ENCODE results near the gene GDPGP1. TPM values are rescaled to one million over a fixed set of nuclear protein-coding genes. Genes with fewer than 3 reads are reported as not detected.
"Not testable (repeated sequence)": the region's sequence is repeated elsewhere in the genome, so short reads cannot be mapped to it uniquely, and the experiment has no call there.

The GDPGP1 gene
- total and polyA plus RNA-seq, 5 experiments from 2014 or later: 0.50 to 12.4 (median 2.2) TPM

DNA sequence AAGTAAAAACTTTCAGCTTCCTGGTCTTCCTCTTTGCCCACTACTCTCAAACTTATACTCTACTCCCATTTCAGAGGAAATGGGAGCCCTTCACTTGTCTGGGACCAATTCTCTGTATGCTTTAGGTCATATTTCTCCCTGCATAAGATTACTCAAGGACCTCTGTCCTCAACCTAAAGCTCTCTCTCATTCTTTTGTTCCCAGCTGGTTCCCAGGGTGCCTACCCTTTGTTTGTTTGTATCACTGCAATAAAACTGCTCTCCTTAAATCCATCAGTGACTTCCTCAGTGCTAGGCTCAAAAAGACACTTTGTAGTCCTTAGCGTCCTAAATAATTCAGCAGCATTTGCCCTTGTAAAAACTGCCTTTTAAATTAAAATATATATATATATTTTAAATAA lies 34.4 kb downstream of the GDPGP1 start:
- no peak for DNase-seq
- POLR2A ChIA-PET: interaction anchor here (0.9 to 2.7 kb wide), 4 partner anchors 19 to 120 kb away, joined by 3 to 12 read pairs (median 5); partner anchors contain the start of genes CIB1, GDPGP1, IQGAP1 and TTLL13
- peak overlapping the region; percentile 60 to 98 (median 96) for H3K4me3 Mint-ChIP-seq

DNA sequence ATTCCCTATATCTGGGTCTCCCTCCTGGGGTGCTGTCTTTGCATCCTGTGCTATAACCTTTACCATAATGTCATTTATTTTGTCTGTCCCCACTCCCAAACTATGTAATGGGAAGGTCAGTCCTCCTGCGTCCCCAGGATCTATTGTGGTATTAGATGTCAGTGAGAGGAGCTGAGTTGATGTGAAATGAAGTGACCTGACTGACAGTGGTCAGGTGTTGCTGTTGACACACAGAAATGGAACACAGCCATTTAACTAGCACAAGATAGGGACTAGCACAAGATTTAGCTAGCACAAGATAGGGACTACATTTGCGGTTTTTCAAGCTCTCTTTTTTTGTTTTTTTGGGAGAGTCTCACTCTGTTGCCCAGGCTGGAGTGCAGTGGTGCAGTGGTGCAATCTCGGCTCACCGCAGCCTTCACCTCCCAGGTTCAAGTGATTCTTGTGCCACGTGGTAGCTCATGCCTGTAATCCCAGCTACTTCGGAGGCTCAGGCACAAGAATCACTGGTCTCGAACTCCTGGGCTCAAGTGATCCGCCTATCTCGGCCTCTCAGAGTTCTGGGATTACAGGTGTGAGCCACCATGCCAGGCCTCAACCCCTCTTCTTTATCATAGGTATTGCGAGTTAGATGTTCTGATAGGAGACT lies 36.6 kb downstream of the GDPGP1 start:
- peak overlapping the region in 8 of 10 donors; percentile 12 to 96 (median 58) for H3K4me3 Mint-ChIP-seq
- no peaks in the 10 kb centered on the region for H3K9me3 Mint-ChIP-seq
- peak overlapping the region in 9 of 10 donors; percentile 16 to 85 (median 81) for H3K27ac Mint-ChIP-seq
- H3K36me3 Mint-ChIP-seq: peaks cover 0 to 79% (median 21%) of the 10 kb centered on the region in 3 donors
- no peak for ATAC-seq
- H3K4me1 Mint-ChIP-seq: peaks cover 38 to 75% (median 60%) of the 10 kb centered on the region in 4 donors
- no peaks in the 10 kb centered on the region for H3K27me3 Mint-ChIP-seq
- POLR2A ChIA-PET: interaction anchor here (1.6 kb wide), 1 partner anchor 38 kb away, joined by 6 read pairs; the partner anchor contains the start of gene CIB1
- no peak for DNase-seq

More for the DNA sequence above, 34.4 kb downstream of the GDPGP1 start:
- Mint-ChIP-seq H3K27me3 (no peaks in the 10 kb centered on the region), H3K4me1 (peaks cover 38 to 79% (median 75%) of the 10 kb centered on the region in 4 donors), H3K27ac (peak overlapping the region in 9 of 10 donors; percentile 17 to 96 (median 78)), H3K36me3 (peaks cover 0 to 65% (median 14%) of the 10 kb centered on the region in 3 donors), H3K9me3 (no peaks in the 10 kb centered on the region)
- no peak for ATAC-seq

DNA sequence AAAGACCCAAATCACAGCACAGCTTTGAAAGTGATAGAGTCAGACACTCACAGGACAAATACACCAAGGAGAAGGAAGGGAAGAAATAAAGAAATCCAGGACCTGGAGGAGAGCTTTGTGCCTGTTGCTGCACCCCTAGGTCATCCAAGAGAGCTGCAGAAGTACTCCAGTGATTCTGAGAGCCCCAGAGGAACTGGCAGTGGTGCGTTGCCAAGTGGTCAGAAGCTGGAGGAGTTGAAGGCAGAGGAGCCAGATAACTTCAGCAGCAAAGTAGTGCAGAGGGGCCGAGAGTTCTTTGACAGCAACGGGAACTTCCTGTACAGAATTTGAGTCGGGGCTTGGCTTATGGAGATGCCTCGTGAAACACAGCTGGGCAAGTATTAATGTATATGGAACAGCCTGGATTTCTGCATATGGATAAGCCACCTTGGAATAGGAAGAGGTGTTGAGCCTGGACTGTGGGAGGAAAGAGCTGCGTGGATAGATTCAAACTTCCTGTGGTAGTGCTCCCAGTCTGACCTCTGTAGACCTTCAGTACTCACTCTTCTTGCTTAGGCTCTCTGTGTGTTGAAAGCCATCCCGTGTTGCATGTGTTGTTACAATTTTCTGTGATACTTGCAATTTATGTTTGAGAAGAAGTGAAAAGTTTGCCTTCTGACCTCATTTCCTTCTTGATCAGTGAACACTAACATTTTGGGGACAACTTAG lies 37.6 kb downstream of the GDPGP1 start:
- POLR2A ChIA-PET: interaction anchor here (1.6 kb wide), 1 partner anchor 39 kb away, joined by 6 read pairs; the partner anchor contains the start of gene CIB1
- Mint-ChIP-seq H3K4me3 (peak overlapping the region in 4 of 10 donors; percentile 2 to 34 (median 12)), H3K27ac (peak overlapping the region; percentile 25 to 87 (median 78)), H3K27me3 (no peaks in the 10 kb centered on the region), H3K4me1 (peaks cover 33 to 71% (median 54%) of the 10 kb centered on the region in 4 donors), H3K36me3 (peaks cover 0 to 82% (median 21%) of the 10 kb centered on the region in 3 donors), H3K9me3 (no peaks in the 10 kb centered on the region)
- DNase-seq (no peak), ATAC-seq (no peak)

DNA sequence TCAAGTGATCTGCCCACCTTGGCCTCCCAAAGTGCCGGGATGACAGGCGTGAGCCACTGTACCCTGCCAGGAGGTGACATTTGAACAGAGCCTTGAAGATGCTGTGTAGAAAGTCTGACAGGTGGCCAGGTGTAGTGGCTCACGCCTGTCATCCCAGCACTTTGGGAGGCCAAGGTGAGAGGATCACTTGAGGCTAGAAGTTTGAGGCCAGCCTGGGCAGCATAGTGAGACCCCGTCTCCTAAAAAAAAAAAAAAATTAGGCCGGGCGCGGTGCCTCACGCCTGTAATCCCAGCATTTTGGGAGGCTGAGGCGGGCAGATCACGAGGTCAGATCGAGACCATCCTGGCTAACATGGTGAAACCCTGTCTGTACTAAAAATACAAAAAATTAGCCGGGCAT lies 44.5 kb downstream of the GDPGP1 start:
- peak overlapping the region in 2 of 10 donors; percentile 22 to 83 for H3K27ac Mint-ChIP-seq
- POLR2A ChIA-PET: interaction anchor here (0.6 kb wide), 1 partner anchor 305 kb away, joined by 9 read pairs; no protein-coding TSS in a partner anchor
- not testable (repeated sequence) for H3K27me3 Mint-ChIP-seq, H3K4me3 Mint-ChIP-seq, H3K9me3 Mint-ChIP-seq, ATAC-seq, DNase-seq
- H3K4me1 Mint-ChIP-seq: peaks cover 0 to 11% (median 5%) of the 10 kb centered on the region in 4 donors
- H3K36me3 Mint-ChIP-seq: peaks cover 0 to 25% (median 7%) of the 10 kb centered on the region in 3 donors

DNA sequence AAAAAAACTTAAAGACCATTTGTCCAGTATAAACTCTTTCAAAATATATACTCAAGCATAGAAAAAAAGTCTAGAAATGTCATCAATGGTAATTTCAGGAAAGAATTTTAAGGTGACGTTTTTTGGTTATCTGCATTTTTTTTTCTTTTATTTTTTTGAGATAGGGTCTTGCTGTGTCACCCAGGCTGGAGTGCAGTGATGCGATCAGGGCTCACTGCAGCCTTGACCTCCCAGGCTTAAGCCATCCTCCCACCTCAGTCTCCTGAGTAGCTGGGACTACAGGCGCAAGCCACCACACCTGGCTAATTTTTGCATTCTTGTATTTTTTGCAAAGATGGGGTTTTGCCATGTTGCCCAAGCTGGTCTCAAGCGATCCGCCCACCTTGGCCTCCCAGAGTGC lies 46.7 kb downstream of the GDPGP1 start:
- H3K4me1 Mint-ChIP-seq, H3K4me3 Mint-ChIP-seq, ATAC-seq, H3K27ac Mint-ChIP-seq, H3K9me3 Mint-ChIP-seq, H3K27me3 Mint-ChIP-seq, DNase-seq, POLR2A ChIA-PET: not testable (repeated sequence)
- H3K36me3 Mint-ChIP-seq: peaks cover 0 to 10% (median 0%) of the 10 kb centered on the region in 3 donors

DNA sequence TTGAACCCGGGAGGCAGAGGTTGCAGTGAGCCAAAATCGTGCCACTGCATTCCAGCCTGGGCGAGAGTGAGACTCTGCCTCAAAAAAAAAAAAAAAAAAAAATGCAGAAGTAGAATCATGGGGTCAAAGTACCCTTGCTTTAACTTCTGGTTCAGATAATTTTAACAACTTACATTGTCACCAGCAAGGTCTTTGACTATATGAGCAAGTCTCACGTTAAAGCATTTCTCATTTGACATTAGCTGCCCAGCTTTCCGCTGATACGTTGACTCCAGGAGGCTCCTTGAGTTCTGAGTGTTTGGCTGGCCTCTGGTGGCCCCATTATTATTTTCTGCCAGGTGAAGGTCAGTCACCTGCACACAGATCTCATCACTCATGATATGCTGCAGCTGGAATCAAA lies 47.6 kb downstream of the GDPGP1 start:
- H3K4me3 Mint-ChIP-seq, ATAC-seq, H3K36me3 Mint-ChIP-seq, H3K9me3 Mint-ChIP-seq, H3K4me1 Mint-ChIP-seq, H3K27ac Mint-ChIP-seq, H3K27me3 Mint-ChIP-seq, DNase-seq: not testable (repeated sequence)
- POLR2A ChIA-PET: interaction anchor here (0.7 kb wide), 1 partner anchor 49 kb away, joined by 5 read pairs; no protein-coding TSS in a partner anchor

DNA sequence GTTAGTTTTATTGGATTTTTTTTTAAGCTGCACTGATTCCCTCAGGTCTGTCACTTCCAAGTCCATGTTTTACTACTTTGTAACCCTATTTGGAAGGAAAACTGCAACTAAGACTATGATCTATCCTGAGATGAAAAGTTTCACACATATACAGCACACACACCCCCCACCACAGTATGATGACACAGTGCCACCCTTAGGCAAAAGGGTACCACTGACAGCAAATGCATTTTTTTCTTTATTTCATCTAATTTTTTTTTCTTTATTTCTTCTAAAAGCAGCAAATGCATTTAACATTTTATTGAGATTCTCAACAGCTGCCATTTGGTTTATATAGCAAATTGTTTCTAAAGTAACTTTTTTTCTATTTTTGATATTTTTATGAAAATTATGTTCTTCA lies 52.7 kb downstream of the GDPGP1 start:
- Mint-ChIP-seq H3K27ac (no peak overlapping the region), H3K27me3 (no peaks in the 10 kb centered on the region), H3K9me3 (no peaks in the 10 kb centered on the region), H3K36me3 (no peaks in the 10 kb centered on the region), H3K4me3 (no peak overlapping the region), H3K4me1 (peaks cover 0 to 2% (median 0%) of the 10 kb centered on the region in 4 donors)
- POLR2A ChIA-PET: interaction anchor here (0.7 kb wide), 1 partner anchor 89 kb away, joined by 6 read pairs; no protein-coding TSS in a partner anchor
- DNase-seq: peak in 8 of 10 donors; percentile 31 to 76 (median 51)
- ATAC-seq: peak; percentile 89 to 94

DNA sequence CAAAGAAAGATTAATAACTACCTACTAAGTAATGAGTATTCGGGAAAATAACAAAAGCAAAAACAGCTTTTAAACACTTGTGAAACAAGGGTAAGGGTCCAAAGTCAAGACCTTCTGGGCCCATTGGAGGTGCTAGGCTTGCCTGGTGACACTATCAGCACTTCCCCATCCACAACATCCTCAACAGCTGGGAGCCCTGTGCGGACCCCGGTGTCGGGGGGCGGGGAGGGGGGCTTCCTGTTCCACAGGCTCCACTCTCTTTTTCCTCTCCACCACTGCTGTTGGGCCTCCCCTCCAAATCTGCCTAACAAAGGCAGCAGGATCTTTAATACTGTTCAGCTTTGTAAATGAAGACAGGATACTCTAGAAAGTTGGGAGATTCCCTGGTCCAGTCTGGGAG lies 53.1 kb downstream of the GDPGP1 start:
- DNase-seq: no peak
- no peaks in the 10 kb centered on the region for H3K36me3 Mint-ChIP-seq

DNA sequence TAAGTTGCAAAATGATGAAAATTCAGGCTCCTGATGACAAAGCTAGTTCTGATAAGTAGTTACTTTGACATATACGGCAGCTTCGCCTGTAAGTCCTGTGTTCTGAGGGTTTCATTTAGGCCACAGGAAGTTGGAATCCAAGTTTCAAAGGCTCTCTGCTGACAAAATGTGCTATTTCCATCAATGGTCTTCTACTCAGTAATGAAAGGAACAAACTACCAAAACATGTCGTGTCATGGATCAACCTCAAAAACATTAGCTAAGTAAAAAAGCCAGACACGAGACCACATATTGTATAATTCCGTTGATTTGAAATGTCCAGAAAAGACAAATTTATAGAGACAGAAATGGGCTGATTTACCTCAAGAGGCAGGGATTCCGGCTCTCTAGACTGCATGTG lies 53.9 kb downstream of the GDPGP1 start:
- no peak overlapping the region for H3K4me3 Mint-ChIP-seq
- no peaks in the 10 kb centered on the region for H3K27me3 Mint-ChIP-seq
- DNase-seq (no peak), ATAC-seq (no peak)
- no peaks in the 10 kb centered on the region for H3K9me3 Mint-ChIP-seq
- H3K27ac Mint-ChIP-seq: no peak overlapping the region
- H3K36me3 Mint-ChIP-seq: no peaks in the 10 kb centered on the region
- peaks cover 0 to 2% (median 0%) of the 10 kb centered on the region in 4 donors for H3K4me1 Mint-ChIP-seq
- POLR2A ChIA-PET: no interaction called here

More for the DNA sequence above, 53.1 kb downstream of the GDPGP1 start:
- H3K4me1 Mint-ChIP-seq: peaks cover 0 to 2% (median 0%) of the 10 kb centered on the region in 4 donors
- H3K9me3 Mint-ChIP-seq: no peaks in the 10 kb centered on the region
- H3K27ac Mint-ChIP-seq: no peak overlapping the region
- H3K4me3 Mint-ChIP-seq: no peak overlapping the region
- POLR2A ChIA-PET: interaction anchor here (0.7 kb wide), 1 partner anchor 89 kb away, joined by 6 read pairs; no protein-coding TSS in a partner anchor
- ATAC-seq: no peak
- H3K27me3 Mint-ChIP-seq: no peaks in the 10 kb centered on the region

DNA sequence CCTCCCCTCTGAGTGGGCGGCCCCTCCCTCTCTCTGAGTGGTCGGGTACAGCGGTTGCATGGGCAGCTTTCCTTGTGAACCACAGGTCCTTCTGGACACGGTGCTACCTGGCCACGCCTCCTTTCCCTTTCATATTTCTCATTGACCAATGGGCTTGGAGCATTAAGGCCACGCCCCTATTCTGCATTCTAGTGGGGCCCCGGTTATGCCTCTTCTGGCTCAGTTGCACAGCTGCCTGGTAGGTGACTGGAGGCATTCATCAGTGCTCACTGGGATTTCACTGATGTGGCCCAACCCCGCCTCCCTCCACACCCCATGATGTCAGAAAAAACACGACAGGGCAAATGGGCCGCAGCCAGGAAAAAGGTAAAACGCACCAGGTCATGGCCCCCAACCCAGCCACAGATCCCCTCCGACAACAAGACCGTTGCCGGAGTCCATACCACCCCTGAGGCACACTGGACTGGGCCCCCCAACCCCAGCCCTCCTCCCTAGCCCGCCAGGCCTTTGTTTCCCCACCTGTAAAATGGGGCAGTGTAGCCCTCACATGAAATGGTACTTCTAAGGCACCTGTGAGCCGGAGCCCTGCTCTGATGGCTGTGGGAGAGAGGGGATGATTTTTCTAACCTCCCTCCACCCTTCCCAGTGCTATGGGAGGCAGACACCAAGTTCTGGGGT lies 57.8 kb downstream of the GDPGP1 start:
- Mint-ChIP-seq H3K27me3 (peaks cover 0 to 16% (median 5%) of the 10 kb centered on the region in 5 donors), H3K9me3 (no peaks in the 10 kb centered on the region), H3K4me3 (no peak overlapping the region), H3K4me1 (peaks cover 4 to 7% (median 6%) of the 10 kb centered on the region in 4 donors), H3K36me3 (no peaks in the 10 kb centered on the region), H3K27ac (no peak overlapping the region)
- no peak for DNase-seq
- POLR2A ChIA-PET: interaction anchor here (0.5 kb wide), 1 partner anchor 201 kb away, joined by 6 read pairs; no protein-coding TSS in a partner anchor
- no peak for ATAC-seq

DNA sequence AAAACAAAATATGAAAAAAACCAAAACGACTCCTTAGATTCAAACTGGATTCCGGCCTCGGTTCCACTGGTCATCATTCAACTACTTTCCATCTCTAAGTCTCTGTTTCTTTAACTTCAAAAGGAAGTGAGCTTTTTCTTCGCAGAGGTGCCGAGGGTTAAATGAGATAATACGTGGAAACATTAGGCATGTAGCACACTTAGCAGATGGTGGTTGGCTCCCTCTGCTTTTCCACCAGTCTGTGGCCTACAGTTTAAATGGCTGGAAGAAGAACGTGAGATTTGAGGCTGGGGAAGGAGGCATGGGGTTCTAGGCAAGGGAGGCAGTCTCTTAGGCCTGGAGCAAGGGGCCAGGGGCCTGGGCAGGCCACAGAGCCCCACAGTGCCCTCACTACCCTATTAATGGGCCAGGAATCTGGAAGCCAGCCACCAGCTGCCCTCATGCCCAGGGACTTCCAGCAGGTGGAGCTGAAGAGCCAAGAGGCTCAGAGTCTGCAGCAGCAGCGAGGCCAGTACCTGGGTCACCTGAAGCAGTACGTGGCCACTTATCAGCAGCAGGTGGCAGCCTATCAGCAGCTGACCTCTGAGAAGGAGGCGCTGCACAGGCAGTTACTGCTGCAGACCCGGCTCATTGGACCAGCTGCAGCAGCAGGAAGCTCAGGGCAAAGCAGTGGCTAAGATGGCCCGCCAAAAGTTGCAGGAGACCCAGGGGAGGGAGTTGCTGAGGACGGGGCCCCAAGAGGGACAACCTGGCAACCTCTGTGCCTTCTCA lies 59.2 kb downstream of the GDPGP1 start:
- not testable (repeated sequence) for H3K4me3 Mint-ChIP-seq, H3K4me1 Mint-ChIP-seq, H3K27ac Mint-ChIP-seq, H3K36me3 Mint-ChIP-seq, H3K9me3 Mint-ChIP-seq
- DNase-seq (peak; percentile 23 to 78 (median 60)), ATAC-seq (peak in 1 of 2 donors; percentile 53)
- POLR2A ChIA-PET: interaction anchor here (0.6 kb wide), 1 partner anchor 15 kb away, joined by 3 read pairs; no protein-coding TSS in a partner anchor
- peaks cover 0 to 16% (median 5%) of the 10 kb centered on the region in 5 donors for H3K27me3 Mint-ChIP-seq
